PC-9 (cell line): Measurements from ENCODE around the gene PMEL. TPM values are rescaled to one million over a fixed set of nuclear protein-coding genes. Genes with fewer than 3 reads are reported as not detected.
A peak's percentile ranks its signal among the peaks of the same experiment; 100 is the strongest.

Experiments used
- BruUV-seq: library from RNA; stranded (reverse); fragments of 400-500 nt; replicated peaks from 2 replicates; lab custom pipeline; 2021; lab: Mats Ljungman, UMichigan
- CTCF ChIA-PET: fragments of 300-600 bp; sonication (Branson Sonifier 250); formaldehyde crosslinking; loops from one replicate; lab custom pipeline; 2022; ENCODE audit warnings: antibody characterized with exemption; lab: Charles Lee
- POLR2A ChIA-PET: fragments of 300-600 bp; sonication (Branson Sonifier 250); formaldehyde crosslinking; loops from one replicate; lab custom pipeline; 2022; ENCODE audit warnings: antibody characterized with exemption; ENCODE audit not compliant: unreplicated experiment; lab: Charles Lee
- DNase-seq, 2 experiments: peaks; one replicate each; pipeline versions ENCODE4 v3.0.0 to v3.0.0-alpha.2; 2015 to 2022; ENCODE audit warnings: mixed read lengths in 1 of 2
- H2AFZ ChIP-seq: fragments of 200-600 bp; sonication (generic); 2 replicates; pipeline ENCODE4 v1.8.1; 2017; ENCODE audit warnings: antibody characterized with exemption
- H3F3A ChIP-seq: fragments of 200-600 bp; sonication (generic); 2 replicates; pipeline ENCODE4 v1.8.1; 2017; ENCODE audit warnings: antibody characterized with exemption, mild to moderate bottlenecking, low read depth; ENCODE audit not compliant: insufficient read depth
- H3K27ac ChIP-seq: fragments of 200-600 bp; sonication (generic); 2 replicates; pipeline ENCODE4 v1.6.1; 2016; ENCODE audit warnings: mixed run types
- H3K27me3 ChIP-seq: fragments of 200-600 bp; sonication (generic); 2 replicates; pipeline ENCODE4 v1.6.1; 2016; ENCODE audit warnings: low read depth, mixed run types; ENCODE audit not compliant: insufficient read depth
- H3K36me3 ChIP-seq: fragments of 200-600 bp; sonication (generic); 2 replicates; pipeline ENCODE4 v1.6.1; 2016; ENCODE audit warnings: low read depth, mixed run types
- H3K4me1 ChIP-seq: fragments of 200-600 bp; sonication (generic); replicated peaks from 2 replicates; pipeline ENCODE4 v1.6.1; 2016; ENCODE audit warnings: mixed run types; ENCODE audit not compliant: insufficient read depth
- H3K4me2 ChIP-seq: fragments of 200-600 bp; sonication (generic); 2 replicates; pipeline ENCODE4 v1.6.1; 2017; ENCODE audit warnings: mixed run types
- H3K4me3 ChIP-seq: fragments of 200-600 bp; sonication (generic); 2 replicates; pipeline ENCODE4 v1.6.1; 2016; ENCODE audit warnings: mixed run types
- H3K79me2 ChIP-seq: fragments of 200-600 bp; sonication (generic); 2 replicates; pipeline ENCODE4 v1.6.1; 2017; ENCODE audit warnings: low read depth, mixed run types
- H3K9me2 ChIP-seq: fragments of 200-600 bp; sonication (generic); 2 replicates; pipeline ENCODE4 v1.8.1; 2017; ENCODE audit warnings: mild to moderate bottlenecking; ENCODE audit not compliant: insufficient read depth
- H3K9me3 ChIP-seq: fragments of 200-600 bp; sonication (generic); 2 replicates; pipeline ENCODE4 v1.8.1; 2016; ENCODE audit warnings: low read depth; ENCODE audit not compliant: insufficient read depth
- H4K20me1 ChIP-seq: fragments of 200-600 bp; sonication (generic); 2 replicates; pipeline ENCODE4 v1.8.1; 2017; ENCODE audit not compliant: insufficient read depth
- CTCF ChIP-seq: fragments of 200-600 bp; sonication (generic); conservative IDR thresholded peaks from 2 replicates; pipeline ENCODE4 v1.6.1; 2017; ENCODE audit warnings: mixed run types, antibody characterized with exemption, mild to moderate bottlenecking, moderate library complexity
- EZH2 ChIP-seq: fragments of 200-600 bp; sonication (generic); IDR thresholded peaks from 2 replicates; pipeline ENCODE4 v1.8.0; 2017; ENCODE audit warnings: antibody characterized with exemption, low read depth
- intact Hi-C: fragments of 100-400 bp; cut with micrococcal nuclease; formaldehyde crosslinking; loops from one replicate; pipeline ENCODE4 v1.10.0; 2022; ENCODE audit not compliant: unreplicated experiment
- total RNA-seq: library from RNA; stranded (reverse); gene quantifications from 2 replicates; pipeline ENCODE4 v1.2.3, GENCODE V29; 2021

Gene PMEL
- total RNA-seq, 1 experiment from 2014 or later: 8.7 TPM

DNA sequence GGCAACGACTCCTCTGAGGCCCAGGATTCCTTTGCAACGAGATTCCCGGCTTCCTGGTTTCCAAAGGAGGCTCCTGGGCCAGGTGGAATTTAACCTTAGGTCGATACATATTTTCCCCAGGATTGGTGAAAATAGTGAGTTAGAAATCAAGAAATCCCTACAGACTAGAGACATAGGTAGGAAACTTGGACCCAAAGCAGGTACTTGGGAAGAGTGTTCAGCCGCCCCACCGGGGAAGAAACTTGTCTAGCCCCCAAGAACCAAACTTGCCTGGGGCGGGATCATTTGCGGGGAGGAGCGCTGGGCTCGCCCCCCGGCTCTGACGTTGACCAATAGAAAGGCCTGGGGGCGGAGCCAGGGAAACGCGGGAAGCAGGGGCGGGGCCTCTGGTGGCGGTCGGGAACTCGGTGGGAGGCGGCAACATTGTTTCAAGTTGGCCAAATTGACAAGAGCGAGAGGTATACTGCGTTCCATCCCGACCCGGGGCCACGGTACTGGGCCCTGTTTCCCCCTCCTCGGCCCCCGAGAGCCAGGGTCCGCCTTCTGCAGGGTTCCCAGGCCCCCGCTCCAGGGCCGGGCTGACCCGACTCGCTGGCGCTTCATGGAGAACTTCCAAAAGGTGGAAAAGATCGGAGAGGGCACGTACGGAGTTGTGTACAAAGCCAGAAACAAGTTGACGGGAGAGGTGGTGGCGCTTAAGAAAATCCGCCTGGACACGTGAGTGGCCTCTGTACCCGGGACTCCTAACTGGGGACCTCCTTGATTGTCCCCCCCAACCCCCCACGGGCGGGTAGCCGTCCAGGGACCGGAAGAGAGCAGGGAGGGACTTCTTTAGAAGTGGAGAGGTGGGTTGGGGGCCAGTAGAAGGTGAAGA is 803 bp upstream of the PMEL start, which contains the start of gene CDK2:
Gene CDK2, plus strand, starts transcription at position 423 of the 874 bp plus-strand sequence. Its CDS starts 179 bp downstream, at position 602.
- Histone ChIP-seq H3K4me1 (peaks cover 28% of the 10 kb centered on the region), H3K36me3 (peaks cover 10% of the 10 kb centered on the region; the same call in 1 of the 2 replicates), H3F3A (peaks cover 11% of the 10 kb centered on the region), H3K27me3 (no peaks in the 10 kb centered on the region), H3K9me2 (no peaks in the 10 kb centered on the region), H3K4me3 (peak within 1 kb of the TSS; percentile 90), H3K27ac (peak within 1 kb of the TSS; percentile 49), H3K4me2 (peak within 1 kb of the TSS; percentile 95), H4K20me1 (no peaks in the 10 kb centered on the region), H2AFZ (peak within 1 kb of the TSS; percentile 97), H3K79me2 (peaks cover 21% of the 10 kb centered on the region), H3K9me3 (no peaks in the 10 kb centered on the region)
- BruUV-seq: TSS peak; percentile 62
- ChIA-PET CTCF (interaction anchor here (0.5 kb wide), 1 partner anchor 136 kb away, joined by 7 read pairs; no protein-coding TSS in a partner anchor), POLR2A (interaction anchor here (0.5 to 0.7 kb wide), 2 partner anchors 103 to 115 kb away, joined by 3 to 8 read pairs; no protein-coding TSS in a partner anchor)
- TF ChIP-seq CTCF (no peak), EZH2 (no peak)
- peak; percentile 68 to 93 for DNase-seq
- intact Hi-C loops: no loop called here

DNA sequence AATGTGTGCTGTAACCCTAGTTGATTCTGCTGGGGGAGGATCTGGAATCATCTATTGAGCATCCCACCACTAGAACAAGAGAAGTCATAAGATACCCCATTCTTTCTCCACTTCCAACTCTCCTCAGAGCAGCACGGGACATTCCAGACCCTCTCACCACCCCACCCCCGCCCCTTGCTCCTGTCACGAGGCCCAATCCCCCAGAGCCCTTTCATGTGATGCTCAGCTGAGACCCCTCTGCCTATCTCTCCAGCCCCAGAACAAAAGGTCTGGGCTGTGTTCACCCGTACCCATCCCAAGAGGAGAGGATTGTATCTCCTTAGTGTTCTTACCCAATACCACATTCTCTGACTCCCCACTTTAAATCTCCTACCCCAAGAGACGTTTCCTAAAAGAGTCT is 602 bp downstream of the PMEL start:
- Histone ChIP-seq H3K36me3 (peaks cover 10% of the 10 kb centered on the region; the same call in 1 of the 2 replicates), H3F3A (peaks cover 7% of the 10 kb centered on the region; the same call in 1 of the 2 replicates), H3K4me3 (no peak overlapping the region), H3K79me2 (peaks cover 21% of the 10 kb centered on the region), H3K27me3 (no peaks in the 10 kb centered on the region), H3K9me3 (no peaks in the 10 kb centered on the region), H4K20me1 (no peaks in the 10 kb centered on the region), H2AFZ (no peak overlapping the region), H3K27ac (no peak overlapping the region), H3K9me2 (no peaks in the 10 kb centered on the region), H3K4me2 (no peak overlapping the region), H3K4me1 (peaks cover 21% of the 10 kb centered on the region)
- CTCF ChIA-PET: no interaction called here
- BruUV-seq: no TSS peak
- POLR2A ChIA-PET: no interaction called here
- DNase-seq: no peak
- no peak for TF ChIP-seq CTCF
- TF ChIP-seq EZH2: no peak
- intact Hi-C loops: no loop called here

DNA sequence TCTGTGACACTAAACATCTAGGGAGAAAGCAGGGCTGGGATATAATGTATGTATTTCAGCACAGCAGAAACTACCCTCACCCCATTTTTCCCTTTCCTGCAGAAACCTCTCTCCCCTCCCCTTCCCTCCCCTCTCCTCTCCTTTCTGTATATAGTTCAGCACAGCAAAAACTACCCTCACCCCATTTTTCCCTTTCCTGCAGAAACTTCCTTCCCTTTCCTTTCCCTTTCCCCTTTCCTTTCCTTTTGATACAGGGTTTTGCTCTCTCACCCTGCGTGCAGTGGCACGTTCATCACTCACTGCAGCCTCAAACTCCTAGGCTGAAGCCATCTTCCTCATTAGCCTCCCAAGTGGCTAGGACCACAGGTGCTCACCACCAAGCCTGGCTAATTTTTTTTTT is 2.1 kb downstream of the PMEL start:
- BruUV-seq: no TSS peak

More for the DNA sequence above, 2.1 kb downstream of the PMEL start:
- ChIA-PET POLR2A (no interaction called here), CTCF (no interaction called here)
- H3K27me3 ChIP-seq: no peaks in the 10 kb centered on the region
- TF ChIP-seq CTCF (no peak), EZH2 (no peak)
- H3K79me2 ChIP-seq: peaks cover 19% of the 10 kb centered on the region
- H3K9me2 ChIP-seq: no peaks in the 10 kb centered on the region
- peaks cover 7% of the 10 kb centered on the region; the same call in 1 of the 2 replicates for H3F3A ChIP-seq
- intact Hi-C loops: no loop called here
- H3K36me3 ChIP-seq: peaks cover 8% of the 10 kb centered on the region; the same call in 1 of the 2 replicates
- peaks cover 21% of the 10 kb centered on the region for H3K4me1 ChIP-seq
- no peak overlapping the region for H3K4me3 ChIP-seq
- no peak overlapping the region for H2AFZ ChIP-seq
- no peak overlapping the region for H3K4me2 ChIP-seq
- H4K20me1 ChIP-seq: no peaks in the 10 kb centered on the region
- H3K9me3 ChIP-seq: no peaks in the 10 kb centered on the region
- DNase-seq: no peak
- H3K27ac ChIP-seq: no peak overlapping the region
